GM19468 (cell line): ENCODE data around the gene DNAJC1.
"Not testable (repeated sequence)": the region's sequence is repeated elsewhere in the genome, so short reads cannot be mapped to it uniquely, and the experiment has no call there.

ENCODE experiments used
- ATAC-seq: cut with Tn5 transposase; IDR thresholded peaks from one replicate; pipeline ENCODE4 v1.9.1; 2021; ENCODE audit warnings: mild to moderate bottlenecking, moderate library complexity, moderate number of reproducible peaks; ENCODE audit not compliant: unreplicated experiment; ENCODE audit errors: extremely low read depth

Gene DNAJC1

DNA sequence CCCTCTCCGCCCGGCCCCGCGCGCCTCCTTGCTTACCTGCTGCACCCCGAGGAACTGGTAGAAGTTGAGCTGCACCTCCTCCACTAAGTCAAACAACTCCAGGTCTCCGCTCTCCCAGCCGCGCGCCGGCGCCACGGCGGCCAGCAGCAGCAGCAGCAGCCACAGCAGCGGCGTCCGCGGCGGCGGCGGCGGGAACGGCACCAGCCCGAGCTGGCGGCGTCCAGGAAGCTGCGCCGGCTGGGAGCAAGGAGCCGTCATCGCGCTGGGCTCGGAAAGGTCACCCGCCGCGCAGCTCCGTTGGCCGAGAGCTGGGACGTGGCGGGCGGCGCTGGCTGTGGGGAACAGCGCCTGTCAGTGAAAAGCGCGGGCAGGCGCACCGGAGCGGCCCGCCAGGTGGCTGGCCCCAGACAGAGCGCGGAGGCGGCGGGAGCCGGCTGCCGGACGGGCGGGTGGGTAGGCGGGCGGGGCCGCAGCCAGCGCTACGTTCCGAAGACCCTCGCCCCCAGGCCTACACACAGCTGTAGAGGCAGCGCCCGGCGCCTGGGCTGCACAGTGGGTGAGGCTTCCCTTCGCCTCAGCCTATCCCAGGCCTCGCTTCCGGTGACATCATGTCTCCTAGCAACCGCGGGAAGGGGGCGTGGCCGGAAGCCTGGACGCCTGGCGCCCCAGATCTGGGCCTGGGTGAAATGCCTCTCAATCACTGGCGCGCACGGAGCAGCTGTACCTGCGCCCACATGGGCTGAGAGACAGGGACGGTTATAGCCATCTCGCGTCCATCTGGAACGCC is at the start of gene DNAJC1:
DNAJC1 (minus strand) TSS at position 554 of the 787 bp plus-strand sequence; CDS start at position 258, 296 bp downstream.
- peak; percentile 93 for ATAC-seq

- no peak for ATAC-seq
Observed at GRCh38 chr10:22053048-22053447, 49.5 kb upstream of the DNAJC1 start.

DNA sequence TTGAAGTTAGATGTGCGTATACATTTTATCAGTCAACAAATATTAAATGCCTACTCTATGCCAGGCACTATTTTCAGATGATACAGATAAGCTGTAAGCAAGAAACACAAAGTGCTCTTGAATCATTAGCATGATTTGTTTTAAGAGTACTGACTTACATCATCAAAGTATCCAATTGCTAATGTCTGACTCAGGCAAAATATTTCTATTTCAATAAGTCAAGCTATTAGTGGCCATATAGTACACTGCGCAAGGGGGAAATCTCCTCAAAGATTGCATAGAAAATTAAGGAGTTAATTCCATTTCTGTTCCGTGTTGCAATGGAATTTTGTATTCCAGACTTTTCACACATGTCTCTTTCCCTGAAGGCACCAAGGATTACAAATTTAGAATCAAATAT is 46.1 kb upstream of the DNAJC1 start:
- ATAC-seq, result no peak

- ATAC-seq, result no peak
Observed at GRCh38 chr10:22047812-22048211, 44.3 kb upstream of the DNAJC1 start.

- no peak for ATAC-seq
Observed at GRCh38 chr10:22043327-22043633, 39.8 kb upstream of the DNAJC1 start.

GRCh38 chr10:22042557-22043326 is 39.2 kb upstream of the DNAJC1 start:
- ATAC-seq, result no peak

DNA sequence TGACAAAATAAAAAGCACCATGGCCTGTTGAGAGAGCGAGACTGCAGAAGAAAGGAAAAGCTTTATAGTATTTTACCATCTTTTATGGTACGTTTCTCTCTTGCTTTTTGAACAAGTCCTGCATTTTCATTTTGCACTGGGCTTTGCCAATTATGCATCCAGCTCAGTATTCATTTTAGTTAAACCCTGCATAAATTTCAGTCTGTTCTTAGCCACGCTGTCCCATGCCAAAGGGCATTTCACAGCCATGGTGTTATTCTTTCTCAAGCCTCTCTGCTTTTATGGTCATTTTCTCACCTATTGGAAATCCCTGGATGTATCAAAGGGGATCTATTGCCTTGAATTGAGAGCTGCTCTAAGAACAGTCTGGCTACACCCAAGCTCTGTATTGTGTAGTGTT is 30.8 kb upstream of the DNAJC1 start:
- ATAC-seq, result no peak

DNA sequence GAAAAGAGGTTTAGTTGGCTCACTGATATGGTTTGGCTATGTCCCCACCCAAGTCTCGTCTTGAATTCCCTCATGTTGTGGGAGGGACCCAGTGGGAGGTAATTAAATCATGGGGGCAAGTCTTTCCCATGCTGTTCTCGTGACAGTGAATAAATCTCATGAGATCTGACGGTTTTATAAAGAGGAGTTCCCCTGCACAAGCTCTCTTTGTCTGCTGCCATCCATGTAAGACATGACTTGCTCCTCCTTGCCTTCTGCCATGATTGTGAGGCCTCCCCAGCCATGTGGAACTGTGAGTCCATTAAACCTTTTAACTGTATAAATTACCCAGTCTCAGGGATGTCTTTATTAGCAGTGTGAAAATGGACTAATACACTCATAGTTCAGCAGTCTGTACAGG is 28.7 kb upstream of the DNAJC1 start:
- not testable (repeated sequence) for ATAC-seq

DNA sequence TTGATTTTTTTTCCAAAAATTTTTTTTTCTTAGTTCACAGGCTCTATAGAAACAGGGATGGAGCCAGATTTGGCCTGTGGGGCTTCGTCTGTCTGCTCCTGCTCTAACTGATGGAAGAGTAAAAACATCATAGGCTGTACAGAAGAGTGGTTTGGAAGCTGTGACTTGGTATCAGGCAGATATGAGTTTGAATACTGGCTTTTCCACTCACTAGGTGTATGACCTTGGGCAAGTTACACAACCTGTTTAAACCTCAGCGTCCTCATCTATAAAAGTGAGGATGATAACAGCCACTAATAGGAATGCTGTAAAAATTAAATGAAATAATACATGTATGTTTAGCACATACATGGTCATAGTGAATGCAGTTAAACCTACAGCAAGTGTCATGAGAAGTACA is 26.9 kb upstream of the DNAJC1 start:
- ATAC-seq, result no peak

- no peak for ATAC-seq
Observed at GRCh38 chr10:22029445-22030236, 26.1 kb upstream of the DNAJC1 start.

GRCh38 chr10:22027364-22028238 is 24.1 kb upstream of the DNAJC1 start:
- no peak for ATAC-seq

DNA sequence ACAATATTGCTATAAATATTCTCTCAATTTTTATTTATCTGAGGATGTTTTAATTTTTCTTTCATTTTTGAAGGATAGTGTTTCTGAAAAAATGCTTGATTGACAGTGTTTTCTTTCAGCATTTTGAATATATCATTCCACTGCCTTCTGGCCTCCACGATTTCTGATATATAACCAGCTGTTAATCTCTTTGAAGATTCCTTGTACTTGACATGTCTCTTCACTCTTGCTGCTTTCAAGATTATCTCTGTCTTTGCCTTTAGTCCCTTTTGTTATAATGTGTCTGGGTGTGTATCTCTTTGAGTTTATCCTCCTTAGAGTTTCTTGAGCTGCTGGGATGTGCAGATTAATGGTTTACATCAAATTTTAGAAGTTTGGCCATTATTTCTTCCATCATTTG is 22.8 kb upstream of the DNAJC1 start:
- ATAC-seq, result no peak

DNA sequence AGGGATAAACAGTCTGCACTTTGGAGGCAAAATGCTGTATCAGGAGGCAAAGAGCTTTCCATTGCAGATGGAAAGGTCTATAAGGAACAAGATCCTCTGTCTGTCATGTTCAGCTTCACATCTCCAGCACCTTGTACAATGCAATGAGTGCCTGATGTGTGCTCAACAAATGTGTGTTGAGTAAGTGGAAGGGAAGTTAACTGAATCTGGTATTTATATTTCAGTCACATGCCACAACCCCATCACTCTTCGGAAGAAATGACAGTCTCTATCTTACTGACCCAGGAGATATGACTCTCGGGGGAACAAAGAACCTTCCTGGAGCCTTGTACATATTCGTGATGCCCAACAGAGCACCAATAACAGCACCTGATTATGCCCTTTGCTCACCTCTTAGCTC is 20.0 kb upstream of the DNAJC1 start:
- no peak for ATAC-seq

GRCh38 chr10:22022257-22023032 is 18.9 kb upstream of the DNAJC1 start:
- no peak for ATAC-seq

GRCh38 chr10:22021144-22021543 is 17.6 kb upstream of the DNAJC1 start:
- ATAC-seq, result not testable (repeated sequence)

DNA sequence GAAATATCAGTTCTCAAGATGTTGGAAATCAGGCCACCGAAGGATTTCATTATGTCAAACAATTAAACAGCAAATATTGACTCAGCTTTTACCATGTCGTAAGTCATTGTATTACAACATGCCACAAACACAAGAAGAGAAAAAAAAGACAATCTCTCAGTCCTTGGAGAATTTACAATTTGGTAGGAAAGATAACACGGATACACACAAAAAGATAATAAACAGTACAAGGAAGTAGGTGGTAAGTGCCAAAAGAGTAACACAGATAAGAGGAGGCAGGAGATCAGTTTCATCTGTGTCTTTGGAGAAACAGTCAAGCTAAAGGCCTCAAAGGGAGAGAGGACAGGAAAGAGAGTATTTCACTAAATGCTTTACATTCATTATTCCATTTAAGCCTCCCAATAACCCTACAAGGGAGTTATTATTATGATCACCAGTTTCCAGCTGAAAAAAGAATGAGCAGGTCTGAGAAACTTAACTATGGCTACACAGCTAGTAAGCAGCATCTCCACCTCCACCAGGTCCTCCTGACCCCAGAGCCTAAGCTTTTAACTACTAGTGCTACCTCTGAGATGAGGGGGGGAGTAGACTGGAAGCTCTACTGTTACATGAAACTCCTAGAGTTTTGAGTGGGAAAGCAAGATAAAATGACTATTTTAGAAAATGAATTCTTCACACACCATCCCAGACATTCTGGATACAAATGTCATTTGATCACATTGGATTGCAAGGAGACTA is 13.9 kb upstream of the DNAJC1 start:
- no peak for ATAC-seq

DNA sequence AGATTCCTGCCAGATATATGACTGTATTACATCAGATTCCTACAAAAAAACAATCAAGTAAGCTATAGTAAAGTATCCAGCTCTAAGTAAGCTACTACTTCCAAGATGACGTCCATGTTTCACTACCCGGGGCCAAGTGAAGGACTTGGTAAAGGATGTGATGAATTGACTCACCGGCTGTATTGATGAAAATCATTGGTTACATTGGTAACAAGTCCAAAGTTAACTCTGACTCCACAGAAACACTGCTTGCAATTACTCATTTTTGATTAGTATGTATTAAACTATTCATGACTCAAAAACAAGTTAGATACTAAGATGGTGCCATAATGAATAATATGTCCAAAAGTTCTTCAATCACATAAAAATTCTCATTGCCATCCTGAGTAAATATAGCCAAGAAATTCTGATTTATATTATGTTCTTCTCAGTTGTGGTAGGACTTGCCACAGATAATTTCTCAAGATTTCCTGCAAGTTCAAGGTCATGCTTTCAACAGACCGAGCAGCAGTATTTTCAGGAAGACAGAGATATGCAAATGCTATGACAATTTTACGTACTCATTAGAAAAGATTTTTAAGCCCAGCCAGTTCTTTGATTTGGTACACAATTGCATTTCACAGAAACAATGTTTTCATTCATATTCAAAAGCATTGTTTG is 12.6 kb upstream of the DNAJC1 start:
- ATAC-seq, result no peak

- ATAC-seq, result no peak
Observed at GRCh38 chr10:22010973-22011408, 7.5 kb upstream of the DNAJC1 start.
